ENCODE measurements around the gene HBE1. TPM values are rescaled to one million over a fixed set of nuclear protein-coding genes. Genes with fewer than 3 reads are reported as not detected.
"Not testable (repeated sequence)": the region's sequence is repeated elsewhere in the genome, so short reads cannot be mapped to it uniquely, and the experiment has no call there.

HBE1 gene
- total RNA-seq, 2 experiments from 2014 or later = not detected

GRCh38 chr11:5297721-5298323, 28.1 kb upstream of the HBE1 start:
- Mint-ChIP-seq H3K27me3 (no peaks in the 10 kb centered on the region), H3K4me1 (ENCODE audit: low read depth) (no peaks in the 10 kb centered on the region), H3K4me3 (no peak overlapping the region), H3K27ac (no peak overlapping the region), H3K9me3 (no peaks in the 10 kb centered on the region), H3K36me3 (ENCODE audit: low read depth) (no peaks in the 10 kb centered on the region)
- TF ChIP-seq, protein P1, sequence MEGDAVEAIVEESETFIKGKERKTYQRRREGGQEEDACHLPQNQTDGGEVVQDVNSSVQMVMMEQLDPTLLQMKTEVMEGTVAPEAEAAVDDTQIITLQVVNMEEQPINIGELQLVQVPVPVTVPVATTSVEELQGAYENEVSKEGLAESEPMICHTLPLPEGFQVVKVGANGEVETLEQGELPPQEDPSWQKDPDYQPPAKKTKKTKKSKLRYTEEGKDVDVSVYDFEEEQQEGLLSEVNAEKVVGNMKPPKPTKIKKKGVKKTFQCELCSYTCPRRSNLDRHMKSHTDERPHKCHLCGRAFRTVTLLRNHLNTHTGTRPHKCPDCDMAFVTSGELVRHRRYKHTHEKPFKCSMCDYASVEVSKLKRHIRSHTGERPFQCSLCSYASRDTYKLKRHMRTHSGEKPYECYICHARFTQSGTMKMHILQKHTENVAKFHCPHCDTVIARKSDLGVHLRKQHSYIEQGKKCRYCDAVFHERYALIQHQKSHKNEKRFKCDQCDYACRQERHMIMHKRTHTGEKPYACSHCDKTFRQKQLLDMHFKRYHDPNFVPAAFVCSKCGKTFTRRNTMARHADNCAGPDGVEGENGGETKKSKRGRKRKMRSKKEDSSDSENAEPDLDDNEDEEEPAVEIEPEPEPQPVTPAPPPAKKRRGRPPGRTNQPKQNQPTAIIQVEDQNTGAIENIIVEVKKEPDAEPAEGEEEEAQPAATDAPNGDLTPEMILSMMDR (IDR thresholded peaks at IDR 0.05) = no peak
- no peak for ATAC-seq
- intact Hi-C loops (cut with micrococcal nuclease) = no loop called here
- CTCF ChIA-PET = no interaction called here
- no peak for DNase-seq
- POLR2A ChIA-PET = no interaction called here

DNA sequence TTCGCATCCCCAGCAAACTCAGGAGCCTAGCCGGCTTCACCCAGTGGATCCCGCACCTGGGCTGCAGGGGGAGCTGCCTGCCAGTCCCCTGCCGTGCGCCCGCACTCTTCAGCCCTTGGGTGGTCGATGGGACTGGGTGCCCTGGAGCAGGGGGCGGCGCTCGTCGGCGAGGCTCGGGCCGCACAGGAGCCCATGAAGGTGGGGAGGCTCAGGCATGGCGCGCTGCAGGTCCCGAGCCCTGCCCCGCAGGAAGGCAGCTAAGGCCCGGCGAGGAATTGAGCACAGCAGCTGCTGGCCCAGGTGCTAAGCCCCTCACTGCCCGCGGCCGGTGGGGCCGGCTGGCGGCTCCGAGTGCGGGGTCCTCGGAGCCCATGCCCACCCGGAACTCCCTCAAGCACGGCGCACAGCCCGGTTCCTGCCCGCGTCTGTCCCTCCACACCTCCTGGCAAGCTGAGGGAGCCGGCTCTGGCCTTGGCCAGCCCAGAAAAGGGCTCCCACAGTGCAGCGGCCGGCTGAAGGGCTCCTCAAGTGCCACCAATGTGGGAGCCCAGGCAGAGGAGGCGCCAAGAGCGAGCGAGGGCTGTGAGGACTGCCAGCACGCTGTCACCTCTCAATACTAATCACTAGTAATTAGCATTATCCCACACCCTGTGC, 24.7 kb upstream of the HBE1 start:
- H3K9me3 Mint-ChIP-seq; DNase-seq; H3K27me3 Mint-ChIP-seq; ATAC-seq; H3K36me3 Mint-ChIP-seq (ENCODE audit: low read depth); H3K4me3 Mint-ChIP-seq; POLR2A ChIA-PET; H3K27ac Mint-ChIP-seq; CTCF ChIA-PET; H3K4me1 Mint-ChIP-seq (ENCODE audit: low read depth); intact Hi-C loops (cut with micrococcal nuclease): not testable (repeated sequence)

- Mint-ChIP-seq H3K9me3 (no peaks in the 10 kb centered on the region), H3K36me3 (ENCODE audit: low read depth) (no peaks in the 10 kb centered on the region), H3K27me3 (peaks cover 1% of the 10 kb centered on the region), H3K4me1 (ENCODE audit: low read depth) (no peaks in the 10 kb centered on the region), H3K4me3 (no peak overlapping the region), H3K27ac (no peak overlapping the region)
- TF ChIP-seq, protein P1 (IDR thresholded peaks at IDR 0.05) = no peak
- ChIA-PET POLR2A (no interaction called here), CTCF (no interaction called here)
- intact Hi-C loops (cut with micrococcal nuclease) = no loop called here
- no peak for ATAC-seq
- DNase-seq = no peak
Observed at GRCh38 chr11:5293028-5293427, 23.3 kb upstream of the HBE1 start.

DNA sequence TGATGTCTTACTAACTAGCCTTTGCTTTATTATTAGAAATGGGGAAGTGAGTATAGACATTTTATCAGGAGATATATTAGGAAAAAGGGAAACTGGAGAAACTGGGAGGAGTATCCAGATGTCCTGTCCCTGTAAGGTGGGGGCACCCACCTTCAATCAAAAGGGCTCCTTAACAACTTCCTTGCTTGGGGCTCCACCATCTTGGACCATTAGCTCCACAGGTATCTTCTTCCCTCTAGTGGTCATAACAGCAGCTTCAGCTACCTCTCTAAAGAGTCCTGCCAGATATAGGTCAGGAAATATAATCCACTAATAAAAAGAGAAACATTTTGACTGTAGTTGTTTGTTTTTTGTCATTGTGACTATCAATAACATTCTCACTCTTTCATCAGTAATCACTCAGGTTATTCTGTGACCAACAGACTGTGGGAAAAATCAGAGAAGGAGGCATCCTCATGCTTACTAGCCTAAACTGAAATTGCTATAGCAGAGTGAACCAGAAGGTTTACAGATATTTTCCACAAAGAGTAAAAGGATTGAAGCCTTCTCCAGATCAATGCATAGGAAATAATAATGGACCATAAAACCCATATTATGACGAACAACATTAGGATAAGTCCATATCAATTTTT, 21.6 kb upstream of the HBE1 start:
- intact Hi-C loops (cut with micrococcal nuclease) = no loop called here
- Mint-ChIP-seq H3K9me3 (no peaks in the 10 kb centered on the region), H3K27ac (no peak overlapping the region), H3K4me3 (no peak overlapping the region), H3K27me3 (peaks cover 1% of the 10 kb centered on the region), H3K4me1 (ENCODE audit: low read depth) (no peaks in the 10 kb centered on the region), H3K36me3 (ENCODE audit: low read depth) (no peaks in the 10 kb centered on the region)
- CTCF ChIA-PET = interaction anchor here (1.2 to 2.8 kb wide), 3 partner anchors 11 to 655 kb away, joined by 3 to 9 read pairs (median 3); partner anchors contain the start of gene OR51D1
- POLR2A ChIA-PET = no interaction called here
- DNase-seq = no peak
- ATAC-seq = peak; percentile 42
- TF ChIP-seq, protein P1 (IDR thresholded peaks at IDR 0.05) = peak; percentile 45

GRCh38 chr11:5290106-5290505, 20.4 kb upstream of the HBE1 start:
- Mint-ChIP-seq H3K9me3 (no peaks in the 10 kb centered on the region), H3K36me3 (ENCODE audit: low read depth) (no peaks in the 10 kb centered on the region), H3K4me1 (ENCODE audit: low read depth) (no peaks in the 10 kb centered on the region), H3K27ac (no peak overlapping the region), H3K27me3 (peaks cover 2% of the 10 kb centered on the region), H3K4me3 (no peak overlapping the region)
- intact Hi-C loops (cut with micrococcal nuclease) = no loop called here
- DNase-seq = no peak
- TF ChIP-seq, protein P1 (IDR thresholded peaks at IDR 0.05) = no peak
- ChIA-PET POLR2A (no interaction called here), CTCF (interaction anchor here (1.2 to 2.8 kb wide), 2 partner anchors 88 to 654 kb away, joined by 3 to 9 read pairs; partner anchors contain the start of gene OR51D1)
- ATAC-seq = no peak

Measured in activated CD8-positive, alpha-beta T cell treated with anti-CD3 and anti-CD28 coated beads for 36 hours (primary cell).